Loucy (cell line): ENCODE measurements around the gene PLEKHO2.

Experiments used
- H2AFZ ChIP-seq: fragments of 200-600 bp; sonication (generic); 2 replicates; pipeline ENCODE4 v1.6.0; 2016; ENCODE audit warnings: antibody characterized with exemption, mild to moderate bottlenecking, low read length, moderate library complexity
- H3F3A ChIP-seq: fragments of 200-600 bp; 2 replicates; pipeline ENCODE4 v1.6.0; 2016; ENCODE audit warnings: antibody characterized with exemption, low read depth, mild to moderate bottlenecking
- H3K27me3 ChIP-seq: fragments of 200-600 bp; sonication (generic); 2 replicates; pipeline ENCODE4 v1.6.1; 2014; ENCODE audit warnings: low read length, mild to moderate bottlenecking; ENCODE audit not compliant: insufficient read depth, poor library complexity, severe bottlenecking
- H3K36me3 ChIP-seq: fragments of 200-600 bp; sonication (generic); 2 replicates; pipeline ENCODE4 v1.6.1; 2016; ENCODE audit warnings: low read length; ENCODE audit not compliant: insufficient read depth
- H3K4me1 ChIP-seq: fragments of 200-600 bp; sonication (generic); 2 replicates; pipeline ENCODE4 v1.5.1; 2014; ENCODE audit warnings: low read length, mild to moderate bottlenecking; ENCODE audit not compliant: insufficient read depth, poor library complexity, severe bottlenecking
- H3K4me2 ChIP-seq: fragments of 200-600 bp; sonication (generic); 2 replicates; pipeline ENCODE4 v1.6.0; 2014; ENCODE audit warnings: antibody characterized with exemption, low read length, low read depth, mild to moderate bottlenecking; ENCODE audit not compliant: poor library complexity, severe bottlenecking
- H3K4me3 ChIP-seq: fragments of 200-600 bp; sonication (generic); 2 replicates; pipeline ENCODE4 v1.5.1; 2014; ENCODE audit warnings: low read length, mild to moderate bottlenecking, mixed read lengths; ENCODE audit not compliant: poor library complexity, severe bottlenecking
- H3K79me2 ChIP-seq: fragments of 200-600 bp; sonication (generic); 2 replicates; pipeline ENCODE4 v1.6.1; 2014; ENCODE audit warnings: low read length; ENCODE audit not compliant: insufficient read depth
- H3K9ac ChIP-seq: fragments of 200-600 bp; sonication (generic); 2 replicates; pipeline ENCODE4 v1.6.0; 2014; ENCODE audit warnings: mild to moderate bottlenecking, low read depth, low read length, moderate library complexity; ENCODE audit not compliant: poor library complexity, severe bottlenecking
- H3K9me2 ChIP-seq: fragments of 200-600 bp; sonication (generic); replicated peaks from 2 replicates; pipeline ENCODE4 v1.6.1; 2016; ENCODE audit warnings: low read depth, low read length, mixed read lengths
- H3K9me3 ChIP-seq: fragments of 200-600 bp; sonication (generic); 2 replicates; pipeline ENCODE4 v1.6.1; 2014; ENCODE audit warnings: mild to moderate bottlenecking, antibody characterized with exemption, low read length, low read depth; ENCODE audit not compliant: insufficient read depth
- H4K20me1 ChIP-seq: fragments of 200-600 bp; sonication (generic); 2 replicates; pipeline ENCODE4 v1.6.0; 2014; ENCODE audit warnings: antibody characterized with exemption, low read length, mild to moderate bottlenecking; ENCODE audit not compliant: insufficient read depth, poor library complexity, severe bottlenecking
- CTCF ChIP-seq: fragments of 200-600 bp; sonication (generic); conservative IDR thresholded peaks from 2 replicates; pipeline ENCODE4 v1.5.1; 2014; ENCODE audit warnings: mild to moderate bottlenecking, antibody characterized with exemption, low read length
- EZH2phosphoT487 ChIP-seq: fragments of 200-600 bp; IDR thresholded peaks from 2 replicates; pipeline ENCODE4 v1.6.1; 2018; ENCODE audit warnings: antibody characterized with exemption, mild to moderate bottlenecking, moderate library complexity, borderline replicate concordance

PLEKHO2 gene

GRCh38 chr15:64854041-64854440 is 12.3 kb downstream of the PLEKHO2 start:
- peaks cover 88% of the 10 kb centered on the region for H3K79me2 ChIP-seq

GRCh38 chr15:64854526-64854925 is 12.8 kb downstream of the PLEKHO2 start:
- Histone ChIP-seq H3K36me3 (peaks cover 59% of the 10 kb centered on the region; the same call in 1 of the 2 replicates), H3K9ac (no peak overlapping the region), H3K79me2 (peaks cover 93% of the 10 kb centered on the region), H3K9me2 (no peaks in the 10 kb centered on the region), H4K20me1 (peaks cover 39% of the 10 kb centered on the region), H3K4me3 (no peak overlapping the region), H3F3A (no peaks in the 10 kb centered on the region), H3K9me3 (no peaks in the 10 kb centered on the region), H3K4me2 (no peak overlapping the region), H2AFZ (no peak overlapping the region), H3K4me1 (peaks cover 32% of the 10 kb centered on the region), H3K27me3 (no peaks in the 10 kb centered on the region)
- TF ChIP-seq EZH2phosphoT487 (no peak), CTCF (no peak)

More at GRCh38 chr15:64854041-64854440, 12.3 kb downstream of the PLEKHO2 start:
- TF ChIP-seq EZH2phosphoT487 (no peak), CTCF (no peak)
- Histone ChIP-seq H3K4me3 (no peak overlapping the region), H3K9me2 (no peaks in the 10 kb centered on the region), H3K4me1 (peaks cover 32% of the 10 kb centered on the region), H3K4me2 (no peak overlapping the region), H3K36me3 (peaks cover 56% of the 10 kb centered on the region; the same call in 1 of the 2 replicates), H3K9me3 (no peaks in the 10 kb centered on the region), H3K9ac (no peak overlapping the region), H2AFZ (no peak overlapping the region), H4K20me1 (peaks cover 34% of the 10 kb centered on the region), H3K27me3 (no peaks in the 10 kb centered on the region), H3F3A (no peaks in the 10 kb centered on the region)

GRCh38 chr15:64855205-64855975 is 13.7 kb downstream of the PLEKHO2 start:
- Histone ChIP-seq H3K9ac (peak overlapping the region; percentile 36), H3K4me1 (peaks cover 32% of the 10 kb centered on the region), H3K4me3 (no peak overlapping the region), H4K20me1 (peaks cover 40% of the 10 kb centered on the region), H3K4me2 (peak overlapping the region; percentile 58), H3K9me3 (no peaks in the 10 kb centered on the region), H3K27me3 (no peaks in the 10 kb centered on the region), H2AFZ (no peak overlapping the region), H3K9me2 (no peaks in the 10 kb centered on the region), H3K36me3 (peaks cover 63% of the 10 kb centered on the region; the same call in 1 of the 2 replicates), H3F3A (no peaks in the 10 kb centered on the region), H3K79me2 (peaks cover 97% of the 10 kb centered on the region)
- TF ChIP-seq EZH2phosphoT487 = no peak
- no peak for TF ChIP-seq CTCF
